H1 (cell line): ENCODE results near the gene ZNF565. TPM values are rescaled to one million over a fixed set of nuclear protein-coding genes. Genes with fewer than 3 reads are reported as not detected.

Experiments
- CTCF ChIA-PET: fragments of 300-600 bp; sonication (Branson Sonifier 250); formaldehyde crosslinking; loops from one replicate; lab custom pipeline; 2021; ENCODE audit not compliant: partially characterized antibody; lab: Charles Lee
- POLR2A ChIA-PET: fragments of 300-600 bp; sonication (Branson Sonifier 250); formaldehyde crosslinking; loops from one replicate; lab custom pipeline; 2021; ENCODE audit warnings: inconsistent platforms; ENCODE audit not compliant: partially characterized antibody; lab: Charles Lee
- DNase-seq, 2 experiments: peaks; one replicate each; pipeline versions ENCODE4 v3.0.0 to v3.0.0-alpha.2; 2010 to 2022; ENCODE audit warnings: low spot score in 2 of 2, low read depth in 1 of 2, mixed read lengths in 1 of 2
- FAIRE-seq: peaks from 2 replicates; lab custom pipeline; 2011; peaks lifted over from hg19 to GRCh38; lab: Jason Lieb, UNC
- H2AFZ ChIP-seq: 2 replicates; pipeline ENCODE4 v1.8.1; 2012; ENCODE audit warnings: low read length, inconsistent platforms
- H2AK5ac ChIP-seq: 2 replicates; pipeline ENCODE4 v1.6.1; 2013; ENCODE audit warnings: low read depth, low read length
- H2BK120ac ChIP-seq: replicated peaks from 2 replicates; pipeline ENCODE3; 2013; ENCODE audit warnings: low read depth, low read length, inconsistent platforms
- H2BK12ac ChIP-seq: 2 replicates; pipeline ENCODE4 v1.6.1; 2013; ENCODE audit warnings: low read depth, low read length
- H2BK15ac ChIP-seq: 2 replicates; pipeline ENCODE4 v1.6.1; 2013; ENCODE audit warnings: low read length
- H2BK20ac ChIP-seq: 2 replicates; pipeline ENCODE4 v1.6.1; 2013; ENCODE audit warnings: low read length
- H2BK5ac ChIP-seq: 2 replicates; pipeline ENCODE4 v1.6.1; 2013; ENCODE audit warnings: low read depth, low read length
- H3K14ac ChIP-seq: 2 replicates; pipeline ENCODE4 v1.6.1; 2013; ENCODE audit warnings: inconsistent platforms; ENCODE audit not compliant: insufficient read length
- H3K18ac ChIP-seq: 2 replicates; pipeline ENCODE4 v1.6.1; 2013; ENCODE audit warnings: low read length; ENCODE audit errors: extremely low read depth
- H3K23ac ChIP-seq: 2 replicates; pipeline ENCODE4 v1.6.1; 2013; ENCODE audit warnings: inconsistent platforms; ENCODE audit not compliant: insufficient read length
- H3K23me2 ChIP-seq: 2 replicates; pipeline ENCODE4 v1.6.1; 2013; ENCODE audit warnings: low read depth, low read length
- H3K27ac ChIP-seq: 2 replicates; pipeline ENCODE4 v1.6.1; 2011; ENCODE audit warnings: low read depth, low read length, inconsistent platforms
- H3K27me3 ChIP-seq, 4 experiments: replicated peaks in 1 of 4; 1 replicate in 1 of 4; 2 replicates in 3 of 4; pipeline versions ENCODE4 v1.6.1 to v1.8.1; 2011 to 2013; ENCODE audit warnings: low read length in 3 of 4, mild to moderate bottlenecking in 3 of 4, inconsistent platforms in 2 of 4, mixed read lengths in 2 of 4, moderate library complexity in 1 of 4; ENCODE audit not compliant: control insufficient read depth in 3 of 4, insufficient read depth in 3 of 4; ENCODE audit errors: extremely low read depth in 1 of 4
- H3K36me3 ChIP-seq, 4 experiments: 2 replicates each; pipeline versions ENCODE4 v1.6.1 to v1.8.1; 2011 to 2013; ENCODE audit warnings: mild to moderate bottlenecking in 4 of 4, low read length in 3 of 4, moderate library complexity in 2 of 4, control low read depth in 1 of 4, inconsistent platforms in 1 of 4; ENCODE audit not compliant: insufficient read depth in 4 of 4, control insufficient read depth in 2 of 4
- H3K4ac ChIP-seq: replicated peaks from 2 replicates; pipeline ENCODE3; 2013; ENCODE audit warnings: low read length, low read depth, mixed read lengths, inconsistent platforms; ENCODE audit not compliant: insufficient read length
- H3K4me1 ChIP-seq, 4 experiments: replicated peaks in 1 of 4; 1 replicate in 1 of 4; 2 replicates in 3 of 4; pipeline versions ENCODE4 v1.6.1 to v1.8.1; 2011 to 2013; ENCODE audit warnings: low read length in 3 of 4, inconsistent platforms in 2 of 4, mixed read lengths in 1 of 4; ENCODE audit not compliant: insufficient read depth in 4 of 4, control insufficient read depth in 3 of 4
- H3K4me2 ChIP-seq, 2 experiments: 2 replicates each; pipeline versions ENCODE4 v1.6.1 to v1.8.1; 2011 to 2013; ENCODE audit warnings: low read depth in 2 of 2, low read length in 2 of 2, control low read depth in 1 of 2, inconsistent platforms in 1 of 2, mild to moderate bottlenecking in 1 of 2; ENCODE audit not compliant: insufficient read depth in 1 of 2
- H3K4me3 ChIP-seq, 4 experiments: fragments of 200-600, 300-600 bp in 1 of 4; sonication (generic), shearing (Covaris generic), sonication (Bioruptor Twin) in 1 of 4; 2 replicates each; pipeline versions ENCODE4 v1.5.1 to v1.8.1; 2011 to 2016; ENCODE audit warnings: low read length in 4 of 4, low read depth in 3 of 4, control low read depth in 2 of 4, inconsistent platforms in 2 of 4, mild to moderate bottlenecking in 2 of 4, mixed read lengths in 1 of 4, moderate library complexity in 1 of 4; ENCODE audit not compliant: insufficient read depth in 2 of 4; ENCODE audit errors: extremely low read depth in 1 of 4
- H3K56ac ChIP-seq: replicated peaks from 2 replicates; pipeline ENCODE3; 2013; ENCODE audit warnings: low read depth, mild to moderate bottlenecking, mixed read lengths, low read length, inconsistent platforms; ENCODE audit not compliant: insufficient read length
- H3K79me1 ChIP-seq: 2 replicates; pipeline ENCODE4 v1.6.1; 2013; ENCODE audit warnings: low read depth, low read length, control low read depth
- H3K79me2 ChIP-seq, 2 experiments: 2 replicates each; pipeline versions ENCODE4 v1.6.1 to v1.8.1; 2012 to 2013; ENCODE audit warnings: low read length in 2 of 2, mild to moderate bottlenecking in 2 of 2, inconsistent platforms in 1 of 2; ENCODE audit not compliant: insufficient read depth in 2 of 2, control insufficient read depth in 1 of 2
- H3K9ac ChIP-seq, 4 experiments: replicated peaks in 1 of 4; 1 replicate in 1 of 4; 2 replicates in 3 of 4; pipeline versions ENCODE4 v1.6.1 to v1.8.1; 2011 to 2013; ENCODE audit warnings: low read depth in 3 of 4, low read length in 3 of 4, control low read depth in 2 of 4, mild to moderate bottlenecking in 2 of 4, moderate library complexity in 2 of 4, inconsistent platforms in 1 of 4; ENCODE audit errors: extremely low read depth in 1 of 4
- H3K9me3 ChIP-seq, 2 experiments: 2 replicates each; pipeline versions ENCODE4 v1.6.1 to v1.8.1; 2012 to 2013; ENCODE audit warnings: mild to moderate bottlenecking in 2 of 2, moderate library complexity in 2 of 2, control low read depth in 1 of 2, inconsistent platforms in 1 of 2, low read depth in 1 of 2, low read length in 1 of 2, mixed read lengths in 1 of 2; ENCODE audit not compliant: insufficient read depth in 2 of 2
- H4K20me1 ChIP-seq, 2 experiments: replicated peaks in 1 of 2; 2 replicates each; pipeline versions ENCODE3 to v1.8.1; 2011 to 2013; ENCODE audit warnings: inconsistent platforms in 2 of 2, low read length in 2 of 2, mild to moderate bottlenecking in 1 of 2; ENCODE audit not compliant: insufficient read depth in 2 of 2, control insufficient read depth in 1 of 2
- H4K5ac ChIP-seq: 2 replicates; pipeline ENCODE4 v1.6.1; 2013; ENCODE audit warnings: low read length, low read depth, mixed read lengths, inconsistent platforms; ENCODE audit not compliant: insufficient read length
- H4K8ac ChIP-seq: 2 replicates; pipeline ENCODE4 v1.8.0; 2013; ENCODE audit warnings: mild to moderate bottlenecking, moderate library complexity, low read length, inconsistent platforms; ENCODE audit not compliant: insufficient read depth; ENCODE audit errors: extremely low read depth
- H4K91ac ChIP-seq: replicated peaks from 2 replicates; pipeline ENCODE3; 2013; ENCODE audit warnings: low read length, mixed read lengths, inconsistent platforms; ENCODE audit not compliant: insufficient read length
- CTCF ChIP-seq, 3 experiments: IDR thresholded peaks; 1 replicate in 2 of 3; 2 replicates in 1 of 3; pipeline versions ENCODE4 v1.5.1 to v1.6.1; 2011; ENCODE audit warnings: low read length in 3 of 3, mild to moderate bottlenecking in 3 of 3, inconsistent platforms in 2 of 3, low read depth in 1 of 3, moderate library complexity in 1 of 3; ENCODE audit not compliant: insufficient read depth in 1 of 3; ENCODE audit errors: control extremely low read depth in 1 of 3
- WGBS, 2 experiments: shearing (Covaris generic) in 1 of 2; methylation state at CpG; one replicate each; pipeline versions ENCODE4 v1.1.6 to v1.1.7; 2013 to 2015; ENCODE audit warnings: low lambda C conversion rate in 2 of 2, mixed read lengths in 2 of 2, inconsistent platforms in 1 of 2, low coverage in 1 of 2, missing lambda C conversion rate in 1 of 2; ENCODE audit not compliant: insufficient replicate concordance in 2 of 2, insufficient coverage in 1 of 2, insufficient read length in 1 of 2; ENCODE audit errors: extremely low coverage in 1 of 2, missing lambda C conversion rate in 1 of 2; 5-methylcytosine and 5-hydroxymethylcytosine counted together
- polyA plus RNA-seq, 7 experiments: library from polyadenylated mRNA; depleted of rRNA in 3 of 7; stranded (reverse) in 5 of 7; unstranded in 2 of 7; fragments of >200 nt in 5 of 7; fragments of 200-250 nt in 2 of 7; gene quantifications; 1 replicate in 5 of 7; 2 replicates in 1 of 7; 4 replicates in 1 of 7; pipeline versions ENCODE4 v1.2.1 to v1.2.3, GENCODE V29; 2011 to 2013; ENCODE audit warnings: missing spikeins in 2 of 7, mixed read lengths in 2 of 7
- total RNA-seq: library from RNA; stranded (reverse); fragmentation: NEBNext Ultra II Directional; extraction: Animal tissue kit (Norgen Biotek cat#: 25700); gene quantifications from 2 replicates; pipeline ENCODE4 v1.2.1, GENCODE V29; 2021

ZNF565 gene
- total and polyA plus RNA-seq, 2 of the 8 experiments (the other 6 are each of a cell fraction or from before 2014, with no cell fraction given), result 0.89 to 3.1 TPM

DNA sequence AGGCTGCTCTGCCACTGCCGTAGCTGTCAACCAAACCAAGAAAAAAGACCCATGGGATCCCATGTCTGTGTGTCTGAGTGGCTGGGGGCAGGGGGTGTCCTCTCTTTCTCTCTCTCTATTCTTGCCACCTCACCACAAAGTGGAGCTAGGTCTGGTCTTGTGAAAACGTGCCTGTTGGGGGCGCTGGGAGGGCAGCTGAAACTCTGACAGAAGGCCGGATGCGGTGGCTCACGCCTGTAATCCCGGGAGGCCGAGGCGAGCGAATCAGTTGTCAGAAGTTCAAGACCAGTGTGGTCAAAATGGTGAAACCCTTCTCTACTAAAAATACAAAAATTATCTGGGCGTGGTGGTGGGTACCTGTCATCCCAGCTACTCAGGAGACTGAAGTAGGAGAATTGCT lies 29.6 kb upstream of the ZNF565 start:
- Histone ChIP-seq H3K27ac (no peak overlapping the region), H3K4ac (no peak overlapping the region), H3K4me2 (peak overlapping the region in 1 of 2 experiments; percentile 75; a peak in 1 of 4 replicates), H2BK5ac (no peak overlapping the region), H3K9me3 (no peaks in the 10 kb centered on the region; a peak in 1 of 4 replicates), H2BK15ac (no peak overlapping the region), H2BK120ac (no peak overlapping the region), H4K91ac (no peak overlapping the region), H2AFZ (no peak overlapping the region), H3K23me2 (peaks cover 9% of the 10 kb centered on the region), H3K14ac (no peak overlapping the region), H2AK5ac (no peak overlapping the region), H3K4me1 (peaks cover 0 to 7% (median 2%) of the 10 kb centered on the region in 4 experiments; a peak in 4 of 7 replicates), H4K8ac (no peak overlapping the region), H3K23ac (no peak overlapping the region), H3K36me3 (peaks cover 0 to 7% (median 0%) of the 10 kb centered on the region in 4 experiments; a peak in 1 of 8 replicates), H3K56ac (no peak overlapping the region), H2BK12ac (no peak overlapping the region), H4K20me1 (no peaks in the 10 kb centered on the region), H4K5ac (no peak overlapping the region), H3K27me3 (peaks cover 0 to 7% (median 2%) of the 10 kb centered on the region in 4 experiments; a peak in 4 of 7 replicates), H3K4me3 (no peak overlapping the region), H3K79me2 (no peaks in the 10 kb centered on the region), H3K79me1 (no peaks in the 10 kb centered on the region; the same call in 1 of the 2 replicates), H3K18ac (no peak overlapping the region), H3K9ac (no peak overlapping the region), H2BK20ac (no peak overlapping the region)
- ChIA-PET CTCF (interaction anchor here (0.6 to 1.7 kb wide), 7 partner anchors 12 to 42 kb away, joined by 3 to 8 read pairs (median 4); partner anchors contain the start of genes ZNF146 and ZNF565), POLR2A (interaction anchor here (0.8 to 2.8 kb wide), 6 partner anchors 11 to 529 kb away, joined by 3 to 17 read pairs (median 4); partner anchors contain the start of genes ZNF146, ZNF565, ZNF566 and ZNF850)
- DNase-seq (peak in 1 of 2 experiments; percentile 66), FAIRE-seq (no peak)
- whole genome bisulfite sequencing, 2 experiments, result 77% methylated on average over 11 of the region's 11 CpGs; no CpG with 5 or more reads in 1 of the 2 experiments
- peak; percentile 52 to 65 (median 54) for TF ChIP-seq CTCF (IDR thresholded peaks at IDR 0.05; ENCODE audit: control extremely low read depth in 1 of 3, insufficient read depth in 1 of 3, low read depth in 1 of 3, low read length in 3 of 3)
